GM19372 (cell line): ENCODE measurements around the gene HEBP2.

ENCODE experiments used
- ATAC-seq: cut with Tn5 transposase; IDR thresholded peaks from one replicate; pipeline ENCODE4 v1.9.1; 2021; ENCODE audit warnings: mild to moderate bottlenecking, low read depth, moderate library complexity; ENCODE audit not compliant: unreplicated experiment

The HEBP2 gene

GRCh38 chr6:138450445-138450844 is 46.4 kb downstream of the HEBP2 start:
- ATAC-seq, result no peak

DNA sequence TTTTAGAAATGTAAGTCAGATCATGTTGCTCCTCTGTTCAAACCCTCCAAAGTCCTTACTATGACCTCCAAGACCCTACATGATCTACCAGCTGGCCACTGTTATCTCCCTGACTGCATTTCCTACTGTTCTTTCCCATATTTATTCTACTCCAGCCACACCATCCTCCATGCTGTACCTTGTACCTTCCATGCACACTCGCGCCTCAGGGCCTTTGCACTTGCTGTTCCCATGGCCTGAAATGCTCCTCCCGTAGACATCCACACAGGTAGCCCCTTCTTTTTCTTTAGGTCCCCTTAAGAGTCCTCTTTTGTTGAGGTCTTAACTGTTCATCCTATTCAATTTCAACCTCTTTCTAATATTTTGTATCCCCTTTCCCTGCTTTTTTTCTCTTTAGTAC is 47.0 kb downstream of the HEBP2 start:
- ATAC-seq, result no peak

- ATAC-seq, result no peak
Observed at GRCh38 chr6:138454981-138455706, 51.1 kb downstream of the HEBP2 start.

GRCh38 chr6:138455746-138456400 is 51.9 kb downstream of the HEBP2 start:
- ATAC-seq, result peak; percentile 95

- peak; percentile 8 for ATAC-seq
Observed at GRCh38 chr6:138456401-138456790, 52.4 kb downstream of the HEBP2 start.

DNA sequence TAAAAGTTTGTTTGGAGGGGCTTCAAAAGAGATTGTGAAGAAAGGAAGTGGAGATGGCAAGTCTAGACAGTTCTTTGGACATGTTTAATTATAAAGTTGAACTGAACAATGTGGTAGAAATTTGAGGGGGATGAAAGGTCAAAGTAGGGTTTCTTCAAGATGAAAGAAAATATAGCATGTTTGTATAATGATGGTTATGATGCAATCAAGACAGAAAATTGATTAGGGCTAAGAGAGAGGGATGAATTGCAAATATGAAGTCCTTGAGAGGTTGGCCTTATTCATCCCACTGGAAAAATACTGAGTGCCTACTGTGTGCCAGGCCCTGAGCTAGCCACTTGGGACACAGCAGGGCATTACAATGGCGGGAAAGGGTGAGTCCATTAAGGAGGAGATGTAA is 57.6 kb downstream of the HEBP2 start:
- ATAC-seq, result no peak

GRCh38 chr6:138464085-138464484 is 60.1 kb downstream of the HEBP2 start:
- ATAC-seq, result no peak

GRCh38 chr6:138465007-138465645 is 61.1 kb downstream of the HEBP2 start:
- ATAC-seq, result no peak

DNA sequence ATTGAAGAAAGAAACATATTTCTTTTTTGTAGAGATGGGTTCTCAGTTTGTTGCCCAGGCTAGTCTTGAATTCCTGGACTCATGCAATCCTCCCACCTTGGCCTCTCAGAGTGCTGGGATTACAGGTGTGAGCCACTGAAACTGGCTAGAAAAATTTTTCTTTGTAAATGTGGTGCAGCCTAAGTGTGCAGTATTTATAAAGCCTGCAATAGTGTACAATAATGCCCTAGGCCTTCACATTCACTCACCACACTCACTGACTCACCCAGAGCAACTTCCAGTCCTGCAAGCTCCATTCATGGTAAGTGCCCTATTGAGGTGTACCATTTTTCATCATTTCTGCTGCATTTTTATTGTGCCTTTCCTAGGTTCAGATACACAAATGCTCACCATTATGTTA is 63.9 kb downstream of the HEBP2 start:
- no peak for ATAC-seq

DNA sequence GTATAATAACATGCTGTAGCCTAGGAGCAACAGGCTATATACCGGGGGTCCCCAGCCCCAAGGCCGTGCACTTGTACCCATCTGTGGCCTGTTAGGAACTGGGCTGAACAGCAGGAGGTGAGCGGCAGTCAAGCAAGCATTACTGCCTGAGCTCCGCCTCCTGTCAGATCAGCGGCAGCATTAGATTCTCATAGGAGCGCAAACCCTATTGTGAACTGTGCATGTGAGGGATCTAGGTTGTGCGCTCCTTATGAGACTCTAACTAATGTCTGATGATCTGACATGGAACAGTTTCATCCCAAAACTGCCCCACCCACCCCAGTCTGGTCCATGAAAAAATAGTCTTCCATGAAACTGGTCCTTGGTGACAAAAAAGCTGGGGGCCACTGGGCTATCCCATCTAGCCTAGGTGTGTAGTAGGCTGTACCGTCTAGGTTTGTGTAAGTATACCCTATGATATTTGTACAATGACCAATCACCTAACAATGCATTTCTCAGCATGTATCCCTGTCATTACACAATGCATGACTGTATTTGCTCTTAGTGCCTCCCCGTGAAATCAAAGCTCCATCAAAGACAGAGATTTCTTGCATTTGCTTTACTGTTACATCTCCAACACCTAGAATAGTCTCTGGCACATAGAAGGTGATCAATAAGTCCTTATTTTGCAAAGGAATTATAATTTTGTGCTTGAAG is 64.4 kb downstream of the HEBP2 start:
- ATAC-seq, result no peak
